IPS-11a (cell line): Measurements from ENCODE around the gene WDR86.

Source experiments
- H3K4me3 ChIP-seq: one replicate; pipeline ENCODE4 v1.5.1; 2013; ENCODE audit warnings: low read depth, low read length, control low read depth

The WDR86 gene

DNA sequence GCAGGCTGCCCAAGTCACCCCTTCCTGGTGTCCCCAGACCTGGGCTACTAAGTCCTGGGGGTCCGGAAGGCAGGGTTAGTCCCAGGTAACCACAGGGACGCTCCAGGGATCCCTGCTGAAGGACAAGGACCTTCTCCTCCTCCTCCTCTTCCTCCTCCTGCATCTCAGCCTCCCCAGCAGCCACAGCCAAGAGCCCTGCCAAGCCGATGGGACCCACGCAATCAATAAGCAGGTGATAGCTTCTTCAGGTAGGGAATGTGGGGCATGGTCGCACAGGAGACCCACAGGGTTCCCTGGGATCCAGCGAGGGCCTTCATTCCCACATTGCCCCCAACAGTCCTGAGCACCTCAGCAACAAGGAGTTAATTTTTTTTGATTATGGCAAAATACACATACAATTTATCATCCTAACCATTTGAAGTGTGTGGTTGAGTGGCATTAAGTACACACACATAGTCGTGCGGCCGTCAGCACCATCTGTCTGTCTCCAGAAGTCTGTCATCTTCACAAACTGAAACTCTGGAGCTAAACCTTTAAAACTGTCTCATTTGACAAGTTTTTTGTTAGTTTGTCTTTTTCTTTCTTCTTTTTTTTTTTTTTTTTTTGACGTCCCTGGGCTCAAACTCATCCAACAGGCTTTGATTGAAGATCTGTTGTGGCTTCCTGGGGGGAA lies 18.0 kb upstream of the WDR86 start:
- H3K4me3 ChIP-seq: no peak overlapping the region

GRCh38 chr7:151426904-151427704 lies 17.3 kb upstream of the WDR86 start:
- no peak overlapping the region for H3K4me3 ChIP-seq

DNA sequence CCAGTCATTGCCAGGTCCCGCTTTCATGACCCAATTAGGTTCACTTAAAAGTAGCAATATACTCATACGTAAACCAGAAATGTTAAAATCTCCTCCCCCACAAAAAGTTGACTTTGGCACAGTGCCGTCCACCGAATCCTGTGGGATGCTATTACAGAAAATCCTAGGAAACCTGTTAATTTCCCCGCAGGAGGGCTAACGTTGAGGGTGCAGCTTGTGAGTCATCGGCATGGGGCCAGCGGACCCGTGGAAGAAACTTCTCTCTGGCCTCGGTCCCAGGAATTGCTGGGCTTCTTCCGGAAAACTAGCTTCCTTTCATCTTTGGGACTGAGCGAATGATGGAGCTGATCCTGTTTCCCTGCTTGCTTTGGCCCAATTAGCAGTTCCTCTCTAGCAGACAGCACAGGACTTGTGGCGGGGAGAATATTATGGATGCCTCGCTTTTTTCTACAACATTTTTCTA lies 16.6 kb upstream of the WDR86 start:
- no peak overlapping the region for H3K4me3 ChIP-seq

- no peak overlapping the region for H3K4me3 ChIP-seq
Observed at GRCh38 chr7:151425670-151426440, 16.0 kb upstream of the WDR86 start.

GRCh38 chr7:151424799-151425198 lies 15.0 kb upstream of the WDR86 start:
- H3K4me3 ChIP-seq: no peak overlapping the region

- no peak overlapping the region for H3K4me3 ChIP-seq
Observed at GRCh38 chr7:151423936-151424335, 14.1 kb upstream of the WDR86 start.

DNA sequence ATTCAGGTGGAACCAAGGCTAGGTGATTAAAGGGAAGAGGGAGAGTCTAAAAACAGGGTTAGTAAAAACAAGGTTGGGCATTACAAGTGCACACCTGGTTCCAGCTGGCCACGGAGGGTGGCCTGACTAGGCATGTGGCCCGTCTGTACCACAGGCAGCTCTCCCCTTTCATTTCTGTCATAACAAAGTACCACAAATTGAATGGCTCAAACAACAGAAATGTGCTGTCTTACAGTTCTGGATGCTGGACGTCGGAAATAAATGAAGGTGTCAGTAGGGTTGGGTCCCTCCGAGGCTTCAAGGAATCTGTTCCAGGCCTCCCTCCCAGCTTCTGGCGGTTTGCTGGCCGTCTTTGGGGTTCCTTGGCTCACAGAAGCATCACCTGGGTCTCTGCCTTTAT lies 13.4 kb upstream of the WDR86 start:
- H3K4me3 ChIP-seq: no peak overlapping the region

DNA sequence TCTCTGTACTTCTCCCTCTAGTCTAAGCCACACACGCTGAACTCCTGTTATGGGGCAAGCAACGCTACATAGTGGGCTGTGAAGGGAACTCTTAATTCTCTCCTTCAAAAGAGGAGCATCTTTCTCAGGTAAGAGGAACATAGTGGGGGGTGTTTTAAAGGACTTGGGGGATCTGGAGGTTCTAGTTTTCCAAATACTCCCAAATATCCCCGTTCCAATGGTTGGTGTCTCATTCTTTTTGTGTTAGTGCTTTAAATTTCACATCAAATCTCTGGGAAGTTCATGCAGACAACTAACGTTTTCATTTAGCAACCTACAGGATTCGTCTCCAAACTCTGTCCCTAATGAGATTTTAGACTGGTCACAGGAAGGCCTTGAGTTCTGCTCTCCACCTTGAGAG lies 12.4 kb upstream of the WDR86 start:
- no peak overlapping the region for H3K4me3 ChIP-seq

GRCh38 chr7:151420144-151420543 lies 10.3 kb upstream of the WDR86 start:
- no peak overlapping the region for H3K4me3 ChIP-seq

DNA sequence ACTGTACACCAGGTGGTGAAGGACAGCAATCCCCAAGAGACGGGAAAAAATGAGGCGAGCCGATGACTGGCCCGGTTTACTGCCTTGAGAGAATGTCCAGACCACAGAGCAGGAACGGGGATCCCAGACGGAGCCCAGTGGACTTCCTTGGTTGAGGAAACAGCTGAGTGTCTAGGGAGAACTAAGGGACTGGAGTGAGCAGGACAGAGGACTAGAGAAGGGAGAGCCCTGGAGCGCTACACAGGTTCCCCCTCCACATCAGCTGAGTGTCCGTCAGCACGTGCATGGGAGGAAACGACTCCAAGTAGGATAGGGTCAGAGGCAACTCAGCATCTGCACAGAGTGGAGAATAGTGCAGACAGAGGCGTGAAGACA lies 7.1 kb upstream of the WDR86 start:
- H3K4me3 ChIP-seq: no peak overlapping the region

- H3K4me3 ChIP-seq: no peak overlapping the region
Observed at GRCh38 chr7:151416112-151416940, 6.5 kb upstream of the WDR86 start.

DNA sequence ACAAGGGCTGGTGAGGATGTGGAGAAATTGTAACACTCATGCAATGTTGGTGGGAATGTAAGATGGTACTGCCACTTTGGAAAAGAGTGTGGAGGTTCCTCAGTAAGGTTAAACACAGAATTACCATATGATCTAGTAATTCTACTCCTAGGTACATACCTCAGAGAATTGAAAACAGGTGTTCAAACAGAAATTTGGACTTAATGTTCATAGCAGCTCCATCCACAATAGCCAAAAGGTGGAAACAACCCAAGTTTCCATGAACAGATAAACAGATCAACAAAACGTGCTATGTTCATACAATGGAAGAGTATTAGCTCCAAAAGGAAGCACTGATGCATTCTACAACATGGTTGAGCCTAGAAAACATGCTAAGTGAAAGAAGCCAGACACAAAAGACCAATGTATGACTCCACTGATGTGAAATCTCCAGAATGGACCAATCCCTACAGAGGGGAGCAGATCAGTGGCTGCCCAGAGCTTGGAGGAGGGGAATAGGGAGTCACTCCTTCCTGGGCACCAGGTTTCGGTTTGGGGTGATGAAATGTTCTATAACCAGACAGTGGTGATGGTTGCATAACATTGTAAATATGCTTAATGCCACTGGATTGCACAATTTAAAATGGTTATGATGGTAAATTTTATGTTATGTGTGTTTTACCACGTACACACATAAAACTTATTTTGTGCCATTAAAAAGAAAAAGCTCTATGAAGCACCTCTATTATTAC lies 5.7 kb upstream of the WDR86 start:
- H3K4me3 ChIP-seq: no peak overlapping the region

GRCh38 chr7:151413241-151413640 lies 3.4 kb upstream of the WDR86 start:
- H3K4me3 ChIP-seq: no peak overlapping the region

- no peak overlapping the region for H3K4me3 ChIP-seq
Observed at GRCh38 chr7:151412318-151412717, 2.5 kb upstream of the WDR86 start.

DNA sequence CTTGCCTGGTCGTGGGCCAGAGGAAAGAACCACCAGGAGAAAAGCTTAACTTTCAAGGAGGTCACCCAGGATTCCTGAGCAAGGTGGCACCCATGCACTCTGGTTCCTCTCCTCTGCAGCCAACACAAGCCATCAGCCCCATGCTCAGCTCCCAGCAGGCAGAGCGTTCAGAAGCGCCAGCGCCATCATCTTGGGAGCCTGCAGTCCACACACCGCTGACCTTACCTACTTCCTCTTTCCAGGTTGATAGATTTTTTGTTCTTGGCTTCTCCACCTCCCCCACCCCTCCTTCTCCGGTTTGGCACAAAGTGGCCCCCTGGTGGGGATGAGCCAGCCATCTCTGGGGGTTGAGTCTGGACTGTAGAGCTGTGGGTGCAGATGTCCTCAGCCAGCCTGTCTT lies 1.7 kb upstream of the WDR86 start:
- H3K4me3 ChIP-seq: no peak overlapping the region

GRCh38 chr7:151410405-151411390 lies 860 bp upstream of the WDR86 start:
- H3K4me3 ChIP-seq: peak overlapping the region; percentile 77

- H3K4me3 ChIP-seq: peak overlapping the region; percentile 77
Observed at GRCh38 chr7:151408839-151409666, 785 bp downstream of the WDR86 start.

- peak overlapping the region; percentile 41 for H3K4me3 ChIP-seq
Observed at GRCh38 chr7:151408498-151408838, 1.4 kb downstream of the WDR86 start.
